Measurements from ENCODE around the gene SPATA31C1. TPM values are rescaled to one million over a fixed set of nuclear protein-coding genes. Genes with fewer than 3 reads are reported as not detected.

Gene SPATA31C1
- total and polyA plus RNA-seq, 2 of the 8 experiments (the other 6 are each of a cell fraction or from before 2014, with no cell fraction given), result 0.15 TPM; not detected in 1

DNA sequence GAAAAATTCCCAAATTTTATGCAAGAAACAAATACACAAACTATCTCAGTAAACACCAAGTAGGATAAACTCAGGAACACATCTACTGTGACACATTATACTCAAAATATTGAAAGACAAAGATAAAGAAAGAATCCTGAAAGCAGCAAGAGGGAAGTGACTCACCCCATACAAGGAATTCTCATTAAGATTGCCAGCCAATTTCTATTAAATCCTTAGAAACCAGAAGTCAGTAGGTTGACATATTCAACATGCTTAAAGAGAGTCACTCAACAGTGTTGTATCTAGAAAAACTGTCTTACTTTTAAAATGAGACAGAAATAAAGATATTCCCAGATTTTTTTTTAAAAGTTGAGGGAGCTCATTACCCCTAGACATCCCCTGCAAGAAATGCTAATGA is 19.6 kb upstream of the SPATA31C1 start:
- Histone ChIP-seq H2AFZ (ENCODE audit: low read length) (no peak overlapping the region), H4K20me1 (replicated peaks in 1 of 2; ENCODE audit: control insufficient read depth in 1 of 2, insufficient read depth in 2 of 2, low read length in 2 of 2) (no peaks in the 10 kb centered on the region), H3K23me2 (ENCODE audit: low read depth, low read length) (no peaks in the 10 kb centered on the region), H4K91ac (replicated peaks; ENCODE audit: insufficient read length, low read length) (no peak overlapping the region), H3K9ac (replicated peaks in 1 of 4; ENCODE audit: extremely low read depth in 1 of 4, low read depth in 3 of 4, low read length in 3 of 4) (no peak overlapping the region), H2BK15ac (ENCODE audit: low read length) (no peak overlapping the region), H3K4ac (replicated peaks; ENCODE audit: insufficient read length, low read depth, low read length) (no peak overlapping the region), H2BK20ac (ENCODE audit: low read length) (no peak overlapping the region), H3K27me3 (replicated peaks in 1 of 4; ENCODE audit: control insufficient read depth in 3 of 4, extremely low read depth in 1 of 4, insufficient read depth in 3 of 4, low read length in 3 of 4) (no peaks in the 10 kb centered on the region), H3K18ac (ENCODE audit: extremely low read depth, low read length) (no peak overlapping the region), H2AK5ac (ENCODE audit: low read depth, low read length) (no peak overlapping the region), H3K9me3 (ENCODE audit: insufficient read depth in 2 of 2, low read depth in 1 of 2, low read length in 1 of 2) (peaks cover 7 to 13% of the 10 kb centered on the region in 2 experiments), H4K5ac (ENCODE audit: insufficient read length, low read depth, low read length) (no peak overlapping the region), H2BK120ac (replicated peaks; ENCODE audit: low read depth, low read length) (no peak overlapping the region), H2BK5ac (ENCODE audit: low read depth, low read length) (no peak overlapping the region), H3K4me1 (replicated peaks in 1 of 4; ENCODE audit: control insufficient read depth in 3 of 4, insufficient read depth in 4 of 4, low read length in 3 of 4) (no peaks in the 10 kb centered on the region), H3K27ac (ENCODE audit: low read depth, low read length) (no peak overlapping the region), H3K56ac (replicated peaks; ENCODE audit: insufficient read length, low read depth, low read length) (no peak overlapping the region), H3K4me2 (ENCODE audit: insufficient read depth in 1 of 2, low read depth in 2 of 2, low read length in 2 of 2) (no peak overlapping the region), H4K8ac (ENCODE audit: extremely low read depth, insufficient read depth, low read length) (no peak overlapping the region), H3K14ac (ENCODE audit: insufficient read length) (no peak overlapping the region), H3K23ac (ENCODE audit: insufficient read length) (no peak overlapping the region), H3K36me3 (ENCODE audit: control insufficient read depth in 2 of 4, insufficient read depth in 4 of 4, low read length in 3 of 4) (no peaks in the 10 kb centered on the region), H2BK12ac (ENCODE audit: low read depth, low read length) (no peak overlapping the region), H3K79me1 (ENCODE audit: low read depth, low read length) (no peaks in the 10 kb centered on the region), H3K4me3 (ENCODE audit: extremely low read depth in 1 of 4, insufficient read depth in 2 of 4, low read depth in 3 of 4, low read length in 4 of 4) (no peak overlapping the region), H3K79me2 (ENCODE audit: control insufficient read depth in 1 of 2, insufficient read depth in 2 of 2, low read length in 2 of 2) (no peaks in the 10 kb centered on the region)
- no peak for DNase-seq (ENCODE audit: low read depth in 1 of 2, low spot score in 2 of 2)
- TF ChIP-seq ZNF274 (IDR thresholded peaks at IDR 0.05; ENCODE audit: borderline replicate concordance, extremely low read depth, low read length), result no peak
- no peak for TF ChIP-seq CHD1 (IDR thresholded peaks at IDR 0.05; ENCODE audit: low read depth, low read length)
- no peak for TF ChIP-seq SIX5 (IDR thresholded peaks at IDR 0.05; ENCODE audit: low read depth, low read length)
- TF ChIP-seq JUN (IDR thresholded peaks at IDR 0.05; ENCODE audit: low read depth, low read length), result no peak
- TF ChIP-seq EP300 (IDR thresholded peaks at IDR 0.05; ENCODE audit: borderline replicate concordance in 1 of 2, low read depth in 2 of 2, low read length in 2 of 2), result no peak
- TF ChIP-seq TEAD4 (IDR thresholded peaks at IDR 0.05; ENCODE audit: low read depth, low read length), result no peak
- TF ChIP-seq KDM5A (IDR thresholded peaks at IDR 0.05; ENCODE audit: low read length), result no peak
- no peak for TF ChIP-seq RNF2 (IDR thresholded peaks at IDR 0.05; ENCODE audit: borderline replicate concordance, low read depth, low read length, missing control alignments, poor library complexity, severe bottlenecking)
- no peak for TF ChIP-seq PHF8 (conservative IDR thresholded peaks at IDR 0.05; ENCODE audit: low read depth, low read length)
- TF ChIP-seq, protein P1, sequence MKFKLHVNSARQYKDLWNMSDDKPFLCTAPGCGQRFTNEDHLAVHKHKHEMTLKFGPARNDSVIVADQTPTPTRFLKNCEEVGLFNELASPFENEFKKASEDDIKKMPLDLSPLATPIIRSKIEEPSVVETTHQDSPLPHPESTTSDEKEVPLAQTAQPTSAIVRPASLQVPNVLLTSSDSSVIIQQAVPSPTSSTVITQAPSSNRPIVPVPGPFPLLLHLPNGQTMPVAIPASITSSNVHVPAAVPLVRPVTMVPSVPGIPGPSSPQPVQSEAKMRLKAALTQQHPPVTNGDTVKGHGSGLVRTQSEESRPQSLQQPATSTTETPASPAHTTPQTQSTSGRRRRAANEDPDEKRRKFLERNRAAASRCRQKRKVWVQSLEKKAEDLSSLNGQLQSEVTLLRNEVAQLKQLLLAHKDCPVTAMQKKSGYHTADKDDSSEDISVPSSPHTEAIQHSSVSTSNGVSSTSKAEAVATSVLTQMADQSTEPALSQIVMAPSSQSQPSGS (IDR thresholded peaks at IDR 0.05; ENCODE audit: low read length), result no peak
- no peak for TF ChIP-seq SIRT6 (IDR thresholded peaks at IDR 0.05; ENCODE audit: low read length)
- TF ChIP-seq CBX8 (IDR thresholded peaks at IDR 0.05; ENCODE audit: borderline replicate concordance, low read depth, low read length), result no peak
- TF ChIP-seq SRF (IDR thresholded peaks at IDR 0.05; ENCODE audit: low read depth, low read length), result no peak
- ChIA-PET CTCF (ENCODE audit: partially characterized antibody) (no interaction called here), POLR2A (ENCODE audit: partially characterized antibody) (no interaction called here)
- no peak for FAIRE-seq
